SHP77 treated with DMSO at 0.1 percent for 48 hours (cell line): Measurements from ENCODE around the gene ZFYVE1.
"Not testable (repeated sequence)": the region's sequence is repeated elsewhere in the genome, so short reads cannot be mapped to it uniquely, and the experiment has no call there.

ENCODE experiments used
- DNase-seq: peaks from one replicate; lab custom pipeline; 2025; lab: John Stamatoyannopoulos, UW

The ZFYVE1 gene

DNA sequence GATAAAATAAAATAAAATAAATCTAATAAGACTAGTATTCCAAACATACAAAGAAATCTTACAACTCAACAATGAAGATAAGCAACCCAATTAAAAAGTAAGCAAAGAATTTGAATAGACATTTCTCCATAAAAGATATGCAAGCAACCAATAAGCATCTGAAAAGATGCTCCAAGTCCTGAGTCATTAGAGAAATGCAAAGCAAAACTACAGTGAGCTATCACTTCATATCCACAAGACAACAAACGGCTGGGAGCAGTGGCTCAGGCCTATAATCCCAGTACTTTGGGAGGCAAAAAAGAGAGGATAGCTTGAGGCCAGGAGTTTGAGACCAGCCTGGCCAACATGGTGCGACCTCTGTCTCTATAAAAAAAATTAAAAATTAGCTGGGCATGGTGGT lies 26.8 kb downstream of the ZFYVE1 start:
- no peak for DNase-seq

GRCh38 chr14:72999316-72999715 lies 27.6 kb downstream of the ZFYVE1 start:
- DNase-seq, result no peak

GRCh38 chr14:72998252-72998903 lies 28.5 kb downstream of the ZFYVE1 start:
- DNase-seq, result no peak

GRCh38 chr14:72996916-72997315 lies 30.0 kb downstream of the ZFYVE1 start:
- DNase-seq, result no peak

DNA sequence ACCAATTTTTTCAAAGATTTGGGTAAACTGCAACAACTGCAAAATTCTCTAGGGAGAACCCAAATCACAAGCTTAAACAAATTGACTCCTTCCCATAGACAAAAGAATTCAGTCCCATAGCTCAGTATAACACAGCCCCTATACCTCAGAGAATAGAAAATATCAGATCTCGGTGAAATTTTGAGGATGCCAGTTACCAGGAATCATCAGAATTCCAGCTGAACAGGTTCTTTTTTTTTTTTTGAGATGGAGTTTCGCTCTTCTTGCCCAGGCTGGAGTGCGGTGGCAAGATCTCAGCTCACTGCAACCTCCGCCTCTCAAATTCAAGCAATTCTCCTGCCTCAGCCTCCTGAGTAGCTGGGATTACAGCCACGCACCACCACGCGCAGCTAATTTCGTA lies 36.7 kb downstream of the ZFYVE1 start:
- no peak for DNase-seq

GRCh38 chr14:72986857-72987256 lies 40.0 kb downstream of the ZFYVE1 start:
- no peak for DNase-seq

DNA sequence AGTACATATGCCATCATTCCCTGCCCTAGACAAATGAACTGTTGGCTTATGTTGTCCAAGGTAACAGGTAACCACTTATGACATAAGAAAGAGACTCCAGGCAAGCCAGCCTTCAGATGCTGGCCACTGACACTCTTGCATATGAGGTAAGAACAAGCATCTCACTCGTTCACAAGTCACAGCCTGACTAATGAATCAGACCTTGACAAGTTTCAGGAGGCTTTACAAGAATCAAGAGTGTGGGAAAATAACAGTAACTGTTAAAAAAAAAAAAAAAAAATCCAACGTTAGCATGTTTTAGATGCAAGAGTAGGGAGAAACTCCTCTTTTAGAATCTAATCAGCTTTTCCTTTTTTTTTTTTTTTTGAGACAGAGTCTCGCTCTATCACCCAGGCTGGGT lies 40.7 kb downstream of the ZFYVE1 start:
- no peak for DNase-seq

DNA sequence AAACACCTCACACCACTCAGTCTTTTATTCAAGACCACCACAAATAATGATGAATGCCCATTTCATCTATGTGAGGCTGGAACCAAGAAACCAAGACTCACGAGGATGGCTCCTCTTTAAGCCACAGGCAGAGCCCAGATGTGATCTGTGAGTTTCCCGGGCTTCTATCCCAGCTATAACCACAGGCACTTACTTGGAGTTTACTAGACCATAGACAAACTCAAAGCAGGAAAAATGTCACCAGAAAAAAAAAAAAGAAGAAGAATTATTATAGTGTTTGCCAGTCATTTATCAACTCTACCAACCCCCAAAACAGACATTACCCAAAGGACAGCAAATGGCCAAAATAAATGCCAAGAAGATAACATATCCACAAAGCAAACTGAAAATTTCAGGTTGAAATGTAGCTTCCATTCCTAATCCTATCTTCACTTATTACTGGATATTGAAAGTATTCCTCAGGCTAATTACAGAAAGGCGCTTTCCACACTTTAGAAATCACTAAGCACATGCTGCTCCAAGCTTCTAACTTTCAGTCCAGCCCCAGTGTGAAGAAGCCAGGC lies 44.7 kb downstream of the ZFYVE1 start:
- DNase-seq, result no peak

GRCh38 chr14:72980863-72981262 lies 46.0 kb downstream of the ZFYVE1 start:
- no peak for DNase-seq

- DNase-seq, result no peak
Measured at GRCh38 chr14:72978856-72979255, 48.0 kb downstream of the ZFYVE1 start.

GRCh38 chr14:72975770-72976169 lies 51.1 kb downstream of the ZFYVE1 start:
- DNase-seq, result no peak

DNA sequence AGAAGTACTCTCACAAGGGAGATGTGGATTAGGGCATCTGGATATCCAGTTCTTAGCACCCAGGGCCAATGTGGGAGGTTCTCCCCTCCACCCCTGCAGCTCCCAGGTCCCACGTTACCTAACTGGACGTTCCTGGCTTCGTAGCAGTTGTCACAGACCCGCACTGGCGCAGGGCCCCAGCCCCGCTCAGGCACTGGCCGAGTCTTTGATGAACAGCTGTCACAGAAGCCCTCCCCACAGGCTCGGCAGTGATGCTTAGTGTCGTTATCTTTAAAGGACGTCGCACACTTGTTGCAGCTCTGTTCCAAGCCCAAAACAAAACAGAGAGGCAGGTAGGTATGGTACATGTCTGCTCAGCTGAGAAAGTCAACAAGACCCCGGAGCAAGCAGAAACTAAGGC lies 52.2 kb downstream of the ZFYVE1 start:
- no peak for DNase-seq

- DNase-seq, result no peak
Measured at GRCh38 chr14:72970824-72971434, 56.0 kb downstream of the ZFYVE1 start.

DNA sequence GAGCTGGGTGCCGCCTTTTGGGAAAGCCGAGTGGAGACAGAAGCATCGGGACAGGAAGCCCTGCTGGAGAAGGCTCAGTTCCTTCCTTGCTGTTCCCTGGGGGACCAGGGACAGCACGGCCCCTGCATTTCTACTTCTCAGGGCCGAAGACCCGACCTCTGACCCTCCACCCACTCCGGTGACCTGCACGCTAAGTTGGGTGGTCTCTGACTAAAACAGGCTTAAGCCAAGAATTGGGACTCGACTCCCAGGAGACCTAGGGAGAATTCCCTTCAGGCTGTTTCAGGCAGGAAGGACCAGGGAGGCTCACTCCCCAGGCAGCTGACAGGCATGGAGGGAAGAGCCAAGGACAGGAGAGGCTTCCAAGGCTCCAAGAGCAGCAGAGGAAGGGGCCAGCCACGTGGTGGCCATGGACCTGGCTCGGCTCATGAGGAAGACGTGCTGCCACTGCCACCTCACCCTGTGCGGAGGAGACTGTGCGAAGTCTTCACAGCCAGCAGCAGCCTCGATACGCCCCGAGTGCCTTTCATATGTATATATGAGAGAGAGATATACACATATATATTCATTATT lies 56.8 kb downstream of the ZFYVE1 start:
- DNase-seq, result no peak

- no peak for DNase-seq
Measured at GRCh38 chr14:72968316-72968715, 58.6 kb downstream of the ZFYVE1 start.

DNA sequence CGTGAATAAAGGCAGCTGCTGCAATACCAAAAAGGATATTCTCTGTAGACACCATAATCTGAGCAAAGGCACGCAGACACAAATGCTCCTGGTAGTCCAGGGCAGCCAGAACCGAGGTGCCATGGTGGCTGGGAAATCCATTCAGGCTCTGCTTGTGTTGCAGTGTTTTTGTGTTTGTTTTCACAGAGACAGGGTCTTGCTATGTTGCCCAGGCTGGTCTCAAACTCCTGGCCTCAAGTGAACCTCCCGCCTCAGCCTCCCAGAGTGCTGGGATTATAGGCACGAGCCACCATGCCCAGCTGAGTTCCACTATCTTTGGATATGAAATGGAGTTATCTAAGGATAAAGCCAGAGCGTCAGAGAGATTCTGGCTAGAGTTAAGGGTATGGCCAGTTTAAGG lies 60.9 kb downstream of the ZFYVE1 start:
- DNase-seq, result no peak

DNA sequence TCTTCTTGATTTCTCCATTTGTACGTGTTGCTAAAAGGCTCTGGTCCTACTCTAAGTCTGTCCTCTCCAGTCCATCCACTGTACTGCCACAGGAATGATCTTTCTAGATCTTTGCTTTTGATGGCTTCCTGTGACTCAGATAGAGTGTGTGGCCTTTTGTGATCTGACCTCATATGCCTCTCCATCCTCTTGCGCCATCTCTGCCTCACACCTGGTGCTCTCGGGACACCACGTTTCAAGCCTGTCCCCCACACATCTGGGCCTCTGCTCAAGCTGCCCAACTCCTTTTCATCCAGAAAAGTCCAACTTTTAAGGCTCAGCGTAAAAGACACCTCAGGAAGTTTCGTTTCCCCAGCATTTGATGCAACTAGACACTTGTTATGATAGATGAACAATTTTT lies 61.7 kb downstream of the ZFYVE1 start:
- no peak for DNase-seq

GRCh38 chr14:72962829-72963312 lies 64.0 kb downstream of the ZFYVE1 start:
- no peak for DNase-seq

DNA sequence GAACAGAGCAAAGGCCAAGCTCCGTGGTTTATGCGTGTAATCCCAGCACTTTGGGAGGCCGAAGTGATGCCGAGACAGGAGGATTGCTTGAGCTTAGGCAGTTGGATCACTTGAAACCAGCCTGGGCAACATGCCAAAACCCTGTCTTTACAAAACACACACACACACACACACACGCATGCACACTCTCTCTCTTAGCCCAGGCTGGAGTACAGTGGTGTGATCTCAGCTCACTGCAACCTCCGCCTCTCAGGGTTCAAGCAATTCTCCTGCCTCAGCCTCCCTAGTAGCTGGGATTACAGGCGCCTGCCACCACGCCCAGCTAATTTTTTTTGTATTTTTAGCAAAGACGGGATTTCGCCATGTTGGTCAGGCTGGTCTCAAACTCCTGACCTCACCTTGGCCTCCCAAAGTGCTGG lies 64.6 kb downstream of the ZFYVE1 start:
- DNase-seq, result not testable (repeated sequence)

GRCh38 chr14:72961579-72962335 lies 65.1 kb downstream of the ZFYVE1 start:
- DNase-seq, result no peak

GRCh38 chr14:72961016-72961415 lies 65.9 kb downstream of the ZFYVE1 start:
- DNase-seq, result not testable (repeated sequence)

- no peak for DNase-seq
Measured at GRCh38 chr14:72958548-72958947, 68.4 kb downstream of the ZFYVE1 start.
